GM23338 (cell line): Measurements from ENCODE around the gene UBAC2. TPM values are rescaled to one million over a fixed set of nuclear protein-coding genes. Genes with fewer than 3 reads are reported as not detected.

Experiments
- ATAC-seq: fragments of 200-7000 bp; cut with Tn5 transposase; 3 replicates; pipeline ENCODE4 v1.9.1; 2020
- DNase-seq: peaks from one replicate; pipeline ENCODE4 v3.0.0-alpha.2; 2015; ENCODE audit warnings: low spot score
- H2AFZ ChIP-seq: fragments of 200-600 bp; sonication (generic); 2 replicates; pipeline ENCODE4 v1.8.0; 2016; ENCODE audit warnings: antibody characterized with exemption, mild to moderate bottlenecking, moderate library complexity
- H3F3A ChIP-seq: fragments of 200-600 bp; sonication (generic); replicated peaks from 2 replicates; pipeline ENCODE4 v1.8.0; 2017; ENCODE audit warnings: antibody characterized with exemption, mixed run types, low read depth
- H3K27ac ChIP-seq: fragments of 200-600 bp; sonication (generic); 2 replicates; pipeline ENCODE4 v1.6.1; 2016; ENCODE audit warnings: low read depth
- H3K27me3 ChIP-seq: fragments of 200-600 bp; sonication (generic); 2 replicates; pipeline ENCODE4 v1.8.0; 2016; ENCODE audit warnings: mild to moderate bottlenecking, mixed run types, moderate library complexity; ENCODE audit not compliant: insufficient read depth
- H3K36me3 ChIP-seq: fragments of 200-600 bp; sonication (generic); 2 replicates; pipeline ENCODE4 v1.8.0; 2016; ENCODE audit warnings: mild to moderate bottlenecking; ENCODE audit not compliant: insufficient read depth
- H3K4me1 ChIP-seq: fragments of 200-600 bp; sonication (generic); 2 replicates; pipeline ENCODE4 v1.8.0; 2016; ENCODE audit warnings: mild to moderate bottlenecking, moderate library complexity; ENCODE audit not compliant: insufficient read depth
- H3K4me2 ChIP-seq: fragments of 200-600 bp; sonication (generic); 2 replicates; pipeline ENCODE4 v1.7.1; 2017; ENCODE audit warnings: mixed run types
- H3K4me3 ChIP-seq: fragments of 200-600 bp; sonication (generic); 2 replicates; pipeline ENCODE4 v1.6.1; 2016; ENCODE audit warnings: mixed run types
- H3K79me2 ChIP-seq: fragments of 200-600 bp; sonication (generic); replicated peaks from 2 replicates; pipeline ENCODE4 v1.8.0; 2017; ENCODE audit warnings: mild to moderate bottlenecking; ENCODE audit not compliant: insufficient read depth
- H3K9me2 ChIP-seq: fragments of 200-600 bp; sonication (generic); 2 replicates; pipeline ENCODE4 v1.8.0; 2017; ENCODE audit not compliant: insufficient read depth
- H4K20me1 ChIP-seq: fragments of 200-600 bp; sonication (generic); replicated peaks from 2 replicates; pipeline ENCODE4 v1.8.0; 2017; ENCODE audit warnings: mild to moderate bottlenecking; ENCODE audit not compliant: insufficient read depth
- H3K27ac Mint-ChIP-seq: 2 replicates; pipeline ENCODE4 v1.8.0; 2020; ENCODE audit warnings: inconsistent platforms, mild to moderate bottlenecking, moderate library complexity, mixed read lengths
- H3K27me3 Mint-ChIP-seq: 3 replicates; pipeline ENCODE4 v1.8.0; 2022; ENCODE audit warnings: low read depth, mild to moderate bottlenecking, moderate library complexity, mixed read lengths, inconsistent platforms; ENCODE audit not compliant: insufficient read depth, poor library complexity
- H3K36me3 Mint-ChIP-seq: 3 replicates; pipeline ENCODE4 v1.8.0; 2021; ENCODE audit warnings: low read depth, mild to moderate bottlenecking, inconsistent platforms, moderate library complexity, mixed read lengths
- H3K4me1 Mint-ChIP-seq: 3 replicates; pipeline ENCODE4 v1.8.0; 2020; ENCODE audit warnings: mild to moderate bottlenecking, inconsistent platforms, mixed read lengths
- H3K4me3 Mint-ChIP-seq: 3 replicates; pipeline ENCODE4 v1.8.0; 2021; ENCODE audit warnings: moderate library complexity, mild to moderate bottlenecking, inconsistent platforms, mixed read lengths
- H3K9me3 Mint-ChIP-seq: 3 replicates; pipeline ENCODE4 v1.8.0; 2020; ENCODE audit warnings: moderate library complexity, mild to moderate bottlenecking, inconsistent platforms, mixed read lengths
- CREB1 ChIP-seq: fragments of 250-450 bp; sonication (Bioruptor Pico); IDR thresholded peaks from 2 replicates; pipeline ENCODE4 v1.5.0; 2020; ENCODE audit warnings: low read depth, mild to moderate bottlenecking, moderate library complexity
- CTCF ChIP-seq, 2 experiments: fragments of 200-600 bp in 1 of 2; sonication (generic) in 1 of 2; conservative IDR thresholded peaks; 2 replicates each; pipeline versions ENCODE4 v1.5.1 to v1.6.1; 2016 to 2017; ENCODE audit warnings: antibody characterized with exemption in 2 of 2, low read depth in 2 of 2, mild to moderate bottlenecking in 2 of 2, moderate library complexity in 1 of 2
- ETS1 ChIP-seq: IDR thresholded peaks from 2 replicates; pipeline ENCODE4 v1.6.1; 2016; ENCODE audit warnings: antibody characterized with exemption
- EZH2 ChIP-seq: fragments of 200-600 bp; sonication (generic); IDR thresholded peaks from one replicate; pipeline ENCODE4 v1.8.0; 2017; ENCODE audit warnings: antibody characterized with exemption, mild to moderate bottlenecking, low read depth; ENCODE audit not compliant: unreplicated experiment
- EZH2phosphoT487 ChIP-seq: fragments of 200-600 bp; sonication (generic); IDR thresholded peaks from one replicate; pipeline ENCODE4 v1.8.1; 2018; ENCODE audit warnings: antibody characterized with exemption; ENCODE audit not compliant: unreplicated experiment
- JUNB ChIP-seq: IDR thresholded peaks from one replicate; pipeline ENCODE4 v1.6.1; 2016; ENCODE audit warnings: antibody characterized with exemption; ENCODE audit not compliant: unreplicated experiment
- NANOG ChIP-seq: IDR thresholded peaks from 2 replicates; pipeline ENCODE4 v1.6.1; 2016; ENCODE audit warnings: antibody characterized with exemption, borderline replicate concordance
- POLR2AphosphoS5 ChIP-seq: IDR thresholded peaks from 2 replicates; pipeline ENCODE4 v1.6.1; 2016; ENCODE audit warnings: antibody characterized with exemption, low read depth
- REST ChIP-seq: IDR thresholded peaks from one replicate; pipeline ENCODE4 v1.6.1; 2018; ENCODE audit warnings: antibody characterized with exemption; ENCODE audit not compliant: unreplicated experiment
- STAT1 ChIP-seq: IDR thresholded peaks from one replicate; pipeline ENCODE4 v1.6.1; 2016; ENCODE audit warnings: antibody characterized with exemption; ENCODE audit not compliant: unreplicated experiment
- ZNF114 ChIP-seq: fragments of 250-450 bp; sonication (Bioruptor Pico); IDR thresholded peaks from 2 replicates; pipeline ENCODE4 v1.5.0; 2020; ENCODE audit warnings: mild to moderate bottlenecking, moderate library complexity
- ZNF331 ChIP-seq: fragments of 250-450 bp; sonication (Bioruptor Pico); IDR thresholded peaks from 2 replicates; pipeline ENCODE4 v1.5.0; 2020; ENCODE audit warnings: low read depth, mild to moderate bottlenecking, moderate library complexity
- ZNF462 ChIP-seq: fragments of 250-450 bp; sonication (Bioruptor Pico); IDR thresholded peaks from 2 replicates; pipeline ENCODE4 v1.5.0; 2020; ENCODE audit warnings: mild to moderate bottlenecking, moderate library complexity
- polyA plus RNA-seq: library from polyadenylated mRNA; unstranded; fragments of >200 nt; fragmentation: Nextera tagmentation; extraction: Ambion mirVana; gene quantifications from 2 replicates; pipeline ENCODE4 v1.2.1, GENCODE V29; 2016
- total RNA-seq: library from RNA; depleted of rRNA; stranded (reverse); fragments of >200 nt; shearing (Covaris generic); gene quantifications from 2 replicates; pipeline ENCODE4 v1.2.3, GENCODE V29; 2014

Gene UBAC2
- total and polyA plus RNA-seq, 2 experiments from 2014 or later = 37.9 to 76.9 TPM

GRCh38 chr13:99408703-99409000 lies 208.0 kb downstream of the UBAC2 start:
- Histone ChIP-seq H3K9me2 (no peaks in the 10 kb centered on the region), H3K79me2 (no peaks in the 10 kb centered on the region), H3K4me2 (no peak overlapping the region), H4K20me1 (no peaks in the 10 kb centered on the region), H3K27me3 (no peaks in the 10 kb centered on the region), H3F3A (no peaks in the 10 kb centered on the region), H2AFZ (no peak overlapping the region), H3K36me3 (no peaks in the 10 kb centered on the region), H3K4me3 (no peak overlapping the region), H3K27ac (no peak overlapping the region), H3K4me1 (0 out of 2 replicates have a peak, but pooled peaks cover 3% of the 10 kb centered on the region)
- no peak overlapping the region for H3K4me3 Mint-ChIP-seq
- H3K36me3 Mint-ChIP-seq = no peaks in the 10 kb centered on the region; the same call in 1 of the 3 replicates
- peaks cover 6% of the 10 kb centered on the region; the same call in 2 of the 3 replicates for H3K9me3 Mint-ChIP-seq
- peaks cover 13% of the 10 kb centered on the region; the same call in 2 of the 3 replicates for H3K4me1 Mint-ChIP-seq
- no peak for DNase-seq
- TF ChIP-seq CTCF (conservative IDR thresholded peaks at IDR 0.05; ENCODE audit: low read depth in 2 of 2) (no peak), NANOG (no peak), EZH2phosphoT487 (no peak), CREB1 (CRISPR knock-in tag) (no peak), EZH2 (no peak), ETS1 (no peak), REST (no peak), ZNF114 (CRISPR knock-in tag) (no peak), POLR2AphosphoS5 (no peak), ZNF462 (CRISPR knock-in tag) (no peak), JUNB (no peak), ZNF331 (no peak), STAT1 (no peak)
- H3K27me3 Mint-ChIP-seq = no peaks in the 10 kb centered on the region
- H3K27ac Mint-ChIP-seq = no peak overlapping the region
- ATAC-seq = no peak
